Panc1 (cell line): ENCODE data around the gene DNAJA3. TPM values are rescaled to one million over a fixed set of nuclear protein-coding genes. Genes with fewer than 3 reads are reported as not detected.

Source experiments
- ATAC-seq: fragments of 200-7000 bp; cut with Tn5 transposase; 2 replicates; pipeline ENCODE4 v1.9.1; 2020; ENCODE audit warnings: mild to moderate bottlenecking, moderate library complexity
- BruUV-seq: library from RNA; stranded (reverse); fragments of 400-500 nt; replicated peaks from 2 replicates; lab custom pipeline; 2021; lab: Mats Ljungman, UMichigan
- CTCF ChIA-PET: fragments of 300-600 bp; sonication (Branson Sonifier 250); formaldehyde crosslinking; loops from one replicate; lab custom pipeline; 2022; ENCODE audit warnings: antibody characterized with exemption; lab: Charles Lee
- POLR2A ChIA-PET: fragments of 300-600 bp; sonication (Branson Sonifier 250); formaldehyde crosslinking; loops from one replicate; lab custom pipeline; 2022; ENCODE audit warnings: antibody characterized with exemption; lab: Charles Lee
- DNase-seq: peaks from one replicate; pipeline ENCODE4 v3.0.0-alpha.2; 2010; ENCODE audit warnings: low read depth, low spot score
- H3K27ac ChIP-seq: 2 replicates; pipeline ENCODE4 v1.5.1; 2011; ENCODE audit warnings: mild to moderate bottlenecking, low read length, inconsistent platforms
- H3K27me3 ChIP-seq: fragments of 200-500 bp; sonication (Bioruptor generic); 2 replicates; pipeline ENCODE4 v1.6.0; 2014; ENCODE audit warnings: low read length, inconsistent platforms; ENCODE audit not compliant: control insufficient read depth, insufficient read depth
- H3K36me3 ChIP-seq: fragments of 200-500 bp; sonication (Bioruptor generic); 2 replicates; pipeline ENCODE4 v1.5.1; 2014; ENCODE audit warnings: inconsistent platforms, mild to moderate bottlenecking, low read length, moderate library complexity; ENCODE audit not compliant: control insufficient read depth, insufficient read depth
- H3K4me1 ChIP-seq: 2 replicates; pipeline ENCODE4 v1.5.1; 2011; ENCODE audit warnings: inconsistent platforms, mild to moderate bottlenecking, low read length, moderate library complexity; ENCODE audit not compliant: control insufficient read depth, insufficient read depth
- H3K4me3 ChIP-seq, 2 experiments: 2 replicates each; pipeline ENCODE4 v1.5.1; 2011 to 2012; ENCODE audit warnings: low read depth in 2 of 2, low read length in 2 of 2, mild to moderate bottlenecking in 2 of 2, inconsistent platforms in 1 of 2, moderate library complexity in 1 of 2
- H3K9me3 ChIP-seq: fragments of 200-500 bp; sonication (Bioruptor generic); 2 replicates; pipeline ENCODE4 v1.5.1; 2014; ENCODE audit warnings: low read depth, mild to moderate bottlenecking, inconsistent platforms, low read length, moderate library complexity; ENCODE audit not compliant: control insufficient read depth, insufficient read depth
- CTCF ChIP-seq: fragments of 450-650 bp; IDR thresholded peaks from 2 replicates; pipeline ENCODE4 v1.5.1; 2017; ENCODE audit warnings: mild to moderate bottlenecking
- POLR2AphosphoS5 ChIP-seq: IDR thresholded peaks from 2 replicates; pipeline ENCODE4 v1.6.1; 2012; ENCODE audit warnings: mild to moderate bottlenecking, low read depth, low read length, moderate library complexity
- REST ChIP-seq, 2 experiments: IDR thresholded peaks; 2 replicates each; pipeline ENCODE4 v1.6.1; 2011 to 2012; ENCODE audit warnings: low read depth in 2 of 2, control low read depth in 1 of 2, low read length in 1 of 2, mild to moderate bottlenecking in 1 of 2, moderate library complexity in 1 of 2; ENCODE audit not compliant: insufficient read depth in 1 of 2
- SIN3A ChIP-seq: IDR thresholded peaks from 2 replicates; pipeline ENCODE4 v1.6.1; 2012; ENCODE audit warnings: low read depth, mild to moderate bottlenecking, low read length, moderate library complexity, borderline replicate concordance; ENCODE audit not compliant: insufficient read depth
- TCF7L2 ChIP-seq: IDR thresholded peaks from 2 replicates; pipeline ENCODE4 v1.6.1; 2011; ENCODE audit warnings: mild to moderate bottlenecking, low read depth, low read length, inconsistent platforms
- in situ Hi-C: cut with HindIII; loops from 2 replicates; pipeline ENCODE4 v1.10.0; 2016; ENCODE audit warnings: low sequenced_read_pairs, low pct_unique_long_range_greater_than_20kb
- intact Hi-C: fragments of 100-400 bp; cut with micrococcal nuclease; formaldehyde crosslinking; loops from one replicate; pipeline ENCODE4 v1.10.0; 2022; ENCODE audit not compliant: unreplicated experiment
- total RNA-seq: library from RNA; stranded (reverse); gene quantifications from one replicate; pipeline ENCODE4 v1.2.1, GENCODE V29; 2021; ENCODE audit not compliant: unreplicated experiment

DNAJA3 gene
- total RNA-seq, 1 experiment from 2014 or later: 68.7 TPM

GRCh38 chr16:4389051-4389955, 36.4 kb upstream of the DNAJA3 start:
- no peak for ATAC-seq
- Histone ChIP-seq H3K4me3 (no peak overlapping the region), H3K27ac (no peak overlapping the region), H3K27me3 (no peaks in the 10 kb centered on the region), H3K36me3 (no peaks in the 10 kb centered on the region), H3K4me1 (peaks cover 36% of the 10 kb centered on the region), H3K9me3 (no peaks in the 10 kb centered on the region)
- ChIA-PET POLR2A (interaction anchor here (0.5 kb wide), 1 partner anchor 21 kb away, joined by 9 read pairs; no protein-coding TSS in a partner anchor), CTCF (interaction anchor here (0.7 kb wide), 1 partner anchor 296 kb away, joined by 3 read pairs; no protein-coding TSS in a partner anchor)
- TF ChIP-seq SIN3A (no peak), REST (IDR thresholded peaks at IDR 0.05; ENCODE audit: insufficient read depth in 1 of 2, low read depth in 2 of 2, low read length in 1 of 2) (no peak), CTCF (no peak), TCF7L2 (no peak), POLR2AphosphoS5 (no peak)
- intact Hi-C loops (no loop called here), in situ Hi-C loops (no loop called here)
- BruUV-seq: no TSS peak
- no peak for DNase-seq

GRCh38 chr16:4390266-4391260, 35.1 kb upstream of the DNAJA3 start:
- POLR2A ChIA-PET: no interaction called here
- peaks cover 36% of the 10 kb centered on the region for H3K4me1 ChIP-seq
- H3K27me3 ChIP-seq: no peaks in the 10 kb centered on the region
- in situ Hi-C loops (no loop called here), intact Hi-C loops (no loop called here)
- no peak overlapping the region for H3K4me3 ChIP-seq
- BruUV-seq: no TSS peak
- DNase-seq (no peak), ATAC-seq (no peak)
- H3K36me3 ChIP-seq: no peaks in the 10 kb centered on the region
- no peak overlapping the region for H3K27ac ChIP-seq
- CTCF ChIA-PET: interaction anchor here (0.6 kb wide), 1 partner anchor 31 kb away, joined by 9 read pairs; no protein-coding TSS in a partner anchor
- TF ChIP-seq TCF7L2 (no peak), REST (IDR thresholded peaks at IDR 0.05; ENCODE audit: insufficient read depth in 1 of 2, low read depth in 2 of 2, low read length in 1 of 2) (no peak), SIN3A (no peak), POLR2AphosphoS5 (no peak), CTCF (no peak)
- no peaks in the 10 kb centered on the region for H3K9me3 ChIP-seq
